Liver (tissue), 3 donors: ENCODE measurements around the gene PITPNC1.

ENCODE experiments used
- GABPA ChIP-seq, 2 donors: IDR thresholded peaks in 1 of 2; conservative IDR thresholded peaks in 1 of 2; 2 replicates each; pipeline ENCODE4 v1.6.1; 2016; ENCODE audit warnings: antibody characterized with exemption in 2 of 2, mild to moderate bottlenecking in 1 of 2, moderate library complexity in 1 of 2
- JUND ChIP-seq, 2 donors: IDR thresholded peaks; 2 replicates each; pipeline ENCODE4 v1.6.1; 2016; ENCODE audit warnings: antibody characterized with exemption in 2 of 2
- RAD21 ChIP-seq, 2 donors: IDR thresholded peaks; 2 replicates each; pipeline ENCODE4 v1.6.1; 2016; ENCODE audit warnings: antibody characterized with exemption in 2 of 2, mild to moderate bottlenecking in 2 of 2
- SP1 ChIP-seq: IDR thresholded peaks from 2 replicates; pipeline ENCODE4 v1.6.1; 2018; ENCODE audit warnings: antibody characterized with exemption, mild to moderate bottlenecking
- TAF1 ChIP-seq: conservative IDR thresholded peaks from 2 replicates; pipeline ENCODE4 v1.6.1; 2016; ENCODE audit warnings: antibody characterized with exemption, mild to moderate bottlenecking
- YY1 ChIP-seq: IDR thresholded peaks from 2 replicates; pipeline ENCODE4 v1.6.1; 2016; ENCODE audit warnings: antibody characterized with exemption, mild to moderate bottlenecking
- TF ChIP-seq, protein P1 (sequence below): IDR thresholded peaks from 2 replicates; pipeline ENCODE4 v1.6.1; 2016; ENCODE audit warnings: antibody characterized with exemption
- TF ChIP-seq, protein P2 (sequence below): IDR thresholded peaks from 2 replicates; pipeline ENCODE4 v1.6.1; 2016; ENCODE audit warnings: antibody characterized with exemption, mild to moderate bottlenecking
- TF ChIP-seq, protein P3 (sequence below): fragments of 150-350 bp; IDR thresholded peaks from 2 replicates; pipeline ENCODE4 v1.5.1; 2017; ENCODE audit warnings: improper control_type of control experiment, low read depth, low read length; ENCODE audit not compliant: missing input control
- donor health status: healthy.
- donor health status: healthy.

DNA sequence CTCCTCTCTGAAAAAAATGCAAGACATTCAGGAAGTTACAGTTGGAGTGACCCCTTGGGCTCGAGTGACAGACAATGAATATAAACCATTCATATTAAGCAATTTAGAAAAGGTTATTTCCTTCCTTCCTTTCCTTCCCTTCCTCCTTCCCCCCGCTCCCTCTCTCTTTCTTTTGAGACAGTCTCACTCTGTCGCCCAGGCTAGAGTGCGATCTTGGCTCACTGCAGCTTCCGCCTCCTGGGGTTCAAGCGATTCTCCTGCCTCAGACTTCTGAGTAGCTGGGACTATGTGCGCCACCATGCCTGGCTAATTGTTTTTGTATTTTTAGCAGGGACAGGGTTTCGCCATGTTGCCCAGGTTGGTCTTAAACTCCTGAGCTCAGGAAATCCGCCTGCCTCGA is 23.9 kb upstream of the PITPNC1 start:
- TF ChIP-seq, protein P1, sequence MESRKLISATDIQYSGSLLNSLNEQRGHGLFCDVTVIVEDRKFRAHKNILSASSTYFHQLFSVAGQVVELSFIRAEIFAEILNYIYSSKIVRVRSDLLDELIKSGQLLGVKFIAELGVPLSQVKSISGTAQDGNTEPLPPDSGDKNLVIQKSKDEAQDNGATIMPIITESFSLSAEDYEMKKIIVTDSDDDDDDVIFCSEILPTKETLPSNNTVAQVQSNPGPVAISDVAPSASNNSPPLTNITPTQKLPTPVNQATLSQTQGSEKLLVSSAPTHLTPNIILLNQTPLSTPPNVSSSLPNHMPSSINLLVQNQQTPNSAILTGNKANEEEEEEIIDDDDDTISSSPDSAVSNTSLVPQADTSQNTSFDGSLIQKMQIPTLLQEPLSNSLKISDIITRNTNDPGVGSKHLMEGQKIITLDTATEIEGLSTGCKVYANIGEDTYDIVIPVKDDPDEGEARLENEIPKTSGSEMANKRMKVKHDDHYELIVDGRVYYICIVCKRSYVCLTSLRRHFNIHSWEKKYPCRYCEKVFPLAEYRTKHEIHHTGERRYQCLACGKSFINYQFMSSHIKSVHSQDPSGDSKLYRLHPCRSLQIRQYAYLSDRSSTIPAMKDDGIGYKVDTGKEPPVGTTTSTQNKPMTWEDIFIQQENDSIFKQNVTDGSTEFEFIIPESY = no peak
- TF ChIP-seq, protein P2, sequence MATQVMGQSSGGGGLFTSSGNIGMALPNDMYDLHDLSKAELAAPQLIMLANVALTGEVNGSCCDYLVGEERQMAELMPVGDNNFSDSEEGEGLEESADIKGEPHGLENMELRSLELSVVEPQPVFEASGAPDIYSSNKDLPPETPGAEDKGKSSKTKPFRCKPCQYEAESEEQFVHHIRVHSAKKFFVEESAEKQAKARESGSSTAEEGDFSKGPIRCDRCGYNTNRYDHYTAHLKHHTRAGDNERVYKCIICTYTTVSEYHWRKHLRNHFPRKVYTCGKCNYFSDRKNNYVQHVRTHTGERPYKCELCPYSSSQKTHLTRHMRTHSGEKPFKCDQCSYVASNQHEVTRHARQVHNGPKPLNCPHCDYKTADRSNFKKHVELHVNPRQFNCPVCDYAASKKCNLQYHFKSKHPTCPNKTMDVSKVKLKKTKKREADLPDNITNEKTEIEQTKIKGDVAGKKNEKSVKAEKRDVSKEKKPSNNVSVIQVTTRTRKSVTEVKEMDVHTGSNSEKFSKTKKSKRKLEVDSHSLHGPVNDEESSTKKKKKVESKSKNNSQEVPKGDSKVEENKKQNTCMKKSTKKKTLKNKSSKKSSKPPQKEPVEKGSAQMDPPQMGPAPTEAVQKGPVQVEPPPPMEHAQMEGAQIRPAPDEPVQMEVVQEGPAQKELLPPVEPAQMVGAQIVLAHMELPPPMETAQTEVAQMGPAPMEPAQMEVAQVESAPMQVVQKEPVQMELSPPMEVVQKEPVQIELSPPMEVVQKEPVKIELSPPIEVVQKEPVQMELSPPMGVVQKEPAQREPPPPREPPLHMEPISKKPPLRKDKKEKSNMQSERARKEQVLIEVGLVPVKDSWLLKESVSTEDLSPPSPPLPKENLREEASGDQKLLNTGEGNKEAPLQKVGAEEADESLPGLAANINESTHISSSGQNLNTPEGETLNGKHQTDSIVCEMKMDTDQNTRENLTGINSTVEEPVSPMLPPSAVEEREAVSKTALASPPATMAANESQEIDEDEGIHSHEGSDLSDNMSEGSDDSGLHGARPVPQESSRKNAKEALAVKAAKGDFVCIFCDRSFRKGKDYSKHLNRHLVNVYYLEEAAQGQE = no peak
- TF ChIP-seq, protein P3, sequence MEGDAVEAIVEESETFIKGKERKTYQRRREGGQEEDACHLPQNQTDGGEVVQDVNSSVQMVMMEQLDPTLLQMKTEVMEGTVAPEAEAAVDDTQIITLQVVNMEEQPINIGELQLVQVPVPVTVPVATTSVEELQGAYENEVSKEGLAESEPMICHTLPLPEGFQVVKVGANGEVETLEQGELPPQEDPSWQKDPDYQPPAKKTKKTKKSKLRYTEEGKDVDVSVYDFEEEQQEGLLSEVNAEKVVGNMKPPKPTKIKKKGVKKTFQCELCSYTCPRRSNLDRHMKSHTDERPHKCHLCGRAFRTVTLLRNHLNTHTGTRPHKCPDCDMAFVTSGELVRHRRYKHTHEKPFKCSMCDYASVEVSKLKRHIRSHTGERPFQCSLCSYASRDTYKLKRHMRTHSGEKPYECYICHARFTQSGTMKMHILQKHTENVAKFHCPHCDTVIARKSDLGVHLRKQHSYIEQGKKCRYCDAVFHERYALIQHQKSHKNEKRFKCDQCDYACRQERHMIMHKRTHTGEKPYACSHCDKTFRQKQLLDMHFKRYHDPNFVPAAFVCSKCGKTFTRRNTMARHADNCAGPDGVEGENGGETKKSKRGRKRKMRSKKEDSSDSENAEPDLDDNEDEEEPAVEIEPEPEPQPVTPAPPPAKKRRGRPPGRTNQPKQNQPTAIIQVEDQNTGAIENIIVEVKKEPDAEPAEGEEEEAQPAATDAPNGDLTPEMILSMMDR = no peak
- TF ChIP-seq RAD21 (IDR thresholded peaks at IDR 0.05) (no peak), TAF1 (no peak), JUND (IDR thresholded peaks at IDR 0.05) (no peak), SP1 (no peak), GABPA (IDR thresholded peaks at IDR 0.05 in 1 of 2, conservative IDR thresholded peaks at IDR 0.05 in 1 of 2) (no peak), YY1 (no peak)
